Lower leg skin (tissue), 4 donors: Measurements from ENCODE around the gene MCTP1. TPM values are rescaled to one million over a fixed set of nuclear protein-coding genes. Genes with fewer than 3 reads are reported as not detected.

Experiments
- DNase-seq, 2 donors: peaks; one replicate each; pipeline ENCODE4 v3.0.0-alpha.2; 2019; ENCODE audit warnings: low spot score in 2 of 2
- H3K4me3 ChIP-seq: fragments of 200-600 bp; sonication (generic); 2 replicates; pipeline ENCODE4 v1.5.1; 2017; ENCODE audit warnings: mild to moderate bottlenecking, low read depth; ENCODE audit not compliant: poor library complexity, severe bottlenecking
- CTCF ChIP-seq, 3 donors: fragments of 450-650 bp; IDR thresholded peaks; one replicate each; pipeline ENCODE4 v1.5.1; 2016; ENCODE audit warnings: antibody characterized with exemption in 3 of 3, mild to moderate bottlenecking in 3 of 3, moderate library complexity in 2 of 3
- POLR2A ChIP-seq, 2 donors: fragments of 450-650 bp; IDR thresholded peaks; one replicate each; pipeline ENCODE4 v1.6.1; 2016 to 2017; ENCODE audit warnings: antibody characterized with exemption in 2 of 2, mild to moderate bottlenecking in 1 of 2, moderate library complexity in 1 of 2
- WGBS, 2 donors: methylation state at CpG; one replicate each; pipeline ENCODE4 v1.1.5; 2018; 5-methylcytosine and 5-hydroxymethylcytosine counted together
- intact Hi-C: fragments of 100-400 bp; cut with DNase I; formaldehyde crosslinking; loops from one replicate; pipeline ENCODE4 v1.15.0; 2023; ENCODE audit warnings: low total_unique reads
- total RNA-seq, 4 donors: library from RNA; depleted of rRNA; stranded (reverse); fragments of >200 nt; gene quantifications; one replicate each; pipeline ENCODE4 v1.1.0, GENCODE V29; 2016

Gene MCTP1
- total RNA-seq, 4 donors from 2014 or later: 6.3 to 36.5 (median 9.8) TPM

- WGBS, 2 donors: 89 to 91% methylated on average over 2 of the region's 2 CpGs
- intact Hi-C loops: no loop called here
Measured at GRCh38 chr5:94699562-94699961, 585.3 kb downstream of the MCTP1 start.

GRCh38 chr5:94698197-94698596 is 586.7 kb downstream of the MCTP1 start:
- no peak for TF ChIP-seq CTCF (IDR thresholded peaks at IDR 0.05)
- TF ChIP-seq POLR2A (IDR thresholded peaks at IDR 0.05): no peak
- DNase-seq: no peak
- intact Hi-C loops: no loop called here
- H3K4me3 ChIP-seq: no peak overlapping the region
- WGBS, 2 donors: 87 to 88% methylated on average over 5 of the region's 5 CpGs

More at GRCh38 chr5:94699562-94699961, 585.3 kb downstream of the MCTP1 start:
- no peak overlapping the region for H3K4me3 ChIP-seq
- TF ChIP-seq CTCF (IDR thresholded peaks at IDR 0.05) (no peak), POLR2A (IDR thresholded peaks at IDR 0.05) (no peak)
- no peak for DNase-seq

GRCh38 chr5:94694671-94695070 is 590.2 kb downstream of the MCTP1 start:
- DNase-seq: no peak
- WGBS, 2 donors: 90 to 96% methylated on average over 2 of the region's 2 CpGs
- intact Hi-C loops: no loop called here
- no peak overlapping the region for H3K4me3 ChIP-seq
- TF ChIP-seq CTCF (IDR thresholded peaks at IDR 0.05) (no peak), POLR2A (IDR thresholded peaks at IDR 0.05) (no peak)

- intact Hi-C loops: no loop called here
- no peak for TF ChIP-seq POLR2A (IDR thresholded peaks at IDR 0.05)
- no peak for TF ChIP-seq CTCF (IDR thresholded peaks at IDR 0.05)
- WGBS, 2 donors: 48 to 61% methylated on average over 1 of the region's 1 CpG
Measured at GRCh38 chr5:94693845-94694370, 591.0 kb downstream of the MCTP1 start.

GRCh38 chr5:94693043-94693822 is 591.7 kb downstream of the MCTP1 start:
- H3K4me3 ChIP-seq: no peak overlapping the region
- no peak for DNase-seq
- WGBS, 2 donors: 38 to 43% methylated on average over 5 of the region's 5 CpGs
- intact Hi-C loops: no loop called here
- TF ChIP-seq POLR2A (IDR thresholded peaks at IDR 0.05) (no peak), CTCF (IDR thresholded peaks at IDR 0.05) (no peak)

More at GRCh38 chr5:94693845-94694370, 591.0 kb downstream of the MCTP1 start:
- H3K4me3 ChIP-seq: no peak overlapping the region
- DNase-seq: no peak
